Small intestine (tissue), 7 donors: ENCODE results near the gene PC. TPM values are rescaled to one million over a fixed set of nuclear protein-coding genes. Genes with fewer than 3 reads are reported as not detected.

Source experiments
- DNase-seq, 2 donors: peaks; one replicate each; pipeline versions ENCODE4 v3.0.0 to v3.0.0-alpha.2; 2013
- FAIRE-seq: peaks from 2 replicates; lab custom pipeline; 2012; peaks lifted over from hg19 to GRCh38; lab: Jason Lieb, UNC
- H3K27ac ChIP-seq, 3 donors: one replicate each; pipeline ENCODE4 v1.5.1; 2013; ENCODE audit warnings: low read length in 2 of 3, mild to moderate bottlenecking in 2 of 3, control low read depth in 1 of 3, inconsistent platforms in 1 of 3, low read depth in 1 of 3, moderate library complexity in 1 of 3
- H3K27me3 ChIP-seq, 3 donors: one replicate each; pipeline ENCODE4 v1.6.1; 2013; ENCODE audit warnings: low read length in 3 of 3, inconsistent platforms in 1 of 3; ENCODE audit not compliant: control insufficient read depth in 3 of 3, insufficient read depth in 3 of 3
- H3K36me3 ChIP-seq, 3 donors: one replicate each; pipeline ENCODE4 v1.6.1; 2013; ENCODE audit warnings: low read length in 3 of 3, inconsistent platforms in 1 of 3, low read depth in 1 of 3, mild to moderate bottlenecking in 1 of 3, moderate library complexity in 1 of 3; ENCODE audit not compliant: control insufficient read depth in 3 of 3, insufficient read depth in 2 of 3
- H3K4me1 ChIP-seq, 3 donors: one replicate each; pipeline ENCODE4 v1.6.1; 2013; ENCODE audit warnings: low read length in 2 of 3, inconsistent platforms in 1 of 3, low read depth in 1 of 3, mild to moderate bottlenecking in 1 of 3, moderate library complexity in 1 of 3; ENCODE audit not compliant: control insufficient read depth in 3 of 3, insufficient read depth in 2 of 3
- H3K4me3 ChIP-seq, 3 donors: one replicate each; pipeline ENCODE4 v1.5.1; 2013; ENCODE audit warnings: low read length in 3 of 3, control low read depth in 1 of 3, inconsistent platforms in 1 of 3, low read depth in 1 of 3, mild to moderate bottlenecking in 1 of 3, moderate library complexity in 1 of 3
- H3K9me3 ChIP-seq, 2 donors: one replicate each; pipeline ENCODE4 v1.6.1; 2013; ENCODE audit warnings: low read depth in 1 of 2, low read length in 1 of 2; ENCODE audit not compliant: control insufficient read depth in 2 of 2, insufficient read depth in 1 of 2
- WGBS, 3 donors: extraction: QIAGEN DNeasy Blood & Tissue Kit; methylation state at CpG; one replicate each; pipeline ENCODE4 v1.1.7; 2013; 5-methylcytosine and 5-hydroxymethylcytosine counted together
- polyA plus RNA-seq, 4 donors: library from polyadenylated mRNA; stranded (reverse) in 3 of 4; unstranded in 1 of 4; fragments of 200-250 nt in 3 of 4; fragments of 120-200 nt in 1 of 4; gene quantifications; one replicate each; pipeline versions ENCODE4 v1.2.1 to v1.2.3, GENCODE V29; 2013
- donor health status: healthy with polysubstance abuse.
- donor health status: control.
- donor health status: control.
- donor health status: Bipolar disorder and iron deficiency.
- donor health status: healthy.

The PC gene
- polyA plus RNA-seq, 4 donors: 19.9 to 89.5 (median 46.6) TPM

DNA sequence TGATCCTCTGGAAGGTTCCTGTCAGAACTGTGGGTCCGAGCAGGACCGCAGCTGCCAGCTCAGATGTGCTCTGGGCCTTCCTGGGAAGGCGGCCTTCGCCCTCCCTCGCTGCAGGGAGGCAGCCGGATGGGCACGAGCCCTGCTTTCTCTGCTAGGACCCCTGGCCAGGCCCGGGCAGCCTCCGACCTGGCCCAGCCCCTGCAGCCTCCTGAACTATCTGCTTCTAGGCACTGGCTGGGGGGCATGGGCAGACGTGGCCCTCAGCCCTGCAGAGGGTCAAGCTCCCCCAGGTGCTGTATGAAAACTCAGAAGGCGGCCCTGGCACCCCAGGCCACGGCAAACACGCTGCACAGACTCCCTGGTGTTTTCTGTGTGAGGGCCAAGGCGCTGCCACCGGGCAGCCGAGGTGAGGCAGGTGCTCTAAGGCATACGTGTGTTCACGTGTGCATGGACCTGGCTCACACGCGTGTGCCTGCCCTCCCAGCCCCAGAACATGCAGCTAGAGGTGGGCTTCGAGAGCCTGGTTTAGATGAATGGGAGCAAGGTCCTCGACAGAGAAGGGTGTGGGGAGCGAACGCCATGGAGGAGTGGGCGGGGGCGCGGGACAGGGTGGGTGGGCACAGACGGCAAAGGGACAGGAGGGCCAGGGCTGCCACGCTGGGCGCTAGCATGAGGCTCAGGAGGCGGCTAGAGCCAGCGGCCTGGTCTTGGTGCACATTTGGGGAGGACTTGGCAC, 97.0 kb downstream of the PC start:
- WGBS, 3 donors: 91 to 93% (median 91%) methylated on average over 31 to 32 of the region's 32 CpGs
- Histone ChIP-seq H3K27me3 (no peaks in the 10 kb centered on the region), H3K36me3 (peaks cover 0 to 62% (median 3%) of the 10 kb centered on the region in 3 donors), H3K4me1 (peaks cover 0 to 4% (median 0%) of the 10 kb centered on the region in 3 donors), H3K9me3 (no peaks in the 10 kb centered on the region), H3K27ac (no peak overlapping the region), H3K4me3 (no peak overlapping the region)
- FAIRE-seq (no peak), DNase-seq (no peak)

DNA sequence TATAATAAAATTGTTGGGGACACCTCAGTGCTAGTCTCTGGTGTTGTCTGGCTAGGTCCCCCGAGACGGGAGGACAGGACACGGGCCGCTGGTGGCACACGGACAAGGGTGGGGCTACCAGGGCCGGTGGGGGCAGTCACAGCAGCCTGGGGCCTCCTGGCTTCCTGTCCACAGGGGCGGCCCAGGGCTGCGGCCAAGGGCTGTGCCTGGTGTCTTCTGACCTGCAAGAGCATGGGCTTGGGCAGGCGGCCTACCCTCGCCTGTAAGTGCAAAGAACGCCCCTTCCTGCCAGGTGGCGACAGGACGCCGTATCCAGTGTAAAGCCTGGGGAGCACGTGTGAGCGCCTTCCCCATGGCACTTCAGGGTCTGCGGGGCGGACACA, 97.7 kb downstream of the PC start:
- Histone ChIP-seq H3K36me3 (peaks cover 0 to 59% (median 3%) of the 10 kb centered on the region in 3 donors), H3K4me1 (peaks cover 0 to 4% (median 4%) of the 10 kb centered on the region in 3 donors), H3K9me3 (no peaks in the 10 kb centered on the region), H3K4me3 (no peak overlapping the region), H3K27ac (no peak overlapping the region), H3K27me3 (no peaks in the 10 kb centered on the region)
- 78 to 85% (median 80%) methylated on average over 15 to 18 of the region's 18 CpGs for WGBS, 3 donors
- FAIRE-seq: no peak
- DNase-seq: no peak

DNA sequence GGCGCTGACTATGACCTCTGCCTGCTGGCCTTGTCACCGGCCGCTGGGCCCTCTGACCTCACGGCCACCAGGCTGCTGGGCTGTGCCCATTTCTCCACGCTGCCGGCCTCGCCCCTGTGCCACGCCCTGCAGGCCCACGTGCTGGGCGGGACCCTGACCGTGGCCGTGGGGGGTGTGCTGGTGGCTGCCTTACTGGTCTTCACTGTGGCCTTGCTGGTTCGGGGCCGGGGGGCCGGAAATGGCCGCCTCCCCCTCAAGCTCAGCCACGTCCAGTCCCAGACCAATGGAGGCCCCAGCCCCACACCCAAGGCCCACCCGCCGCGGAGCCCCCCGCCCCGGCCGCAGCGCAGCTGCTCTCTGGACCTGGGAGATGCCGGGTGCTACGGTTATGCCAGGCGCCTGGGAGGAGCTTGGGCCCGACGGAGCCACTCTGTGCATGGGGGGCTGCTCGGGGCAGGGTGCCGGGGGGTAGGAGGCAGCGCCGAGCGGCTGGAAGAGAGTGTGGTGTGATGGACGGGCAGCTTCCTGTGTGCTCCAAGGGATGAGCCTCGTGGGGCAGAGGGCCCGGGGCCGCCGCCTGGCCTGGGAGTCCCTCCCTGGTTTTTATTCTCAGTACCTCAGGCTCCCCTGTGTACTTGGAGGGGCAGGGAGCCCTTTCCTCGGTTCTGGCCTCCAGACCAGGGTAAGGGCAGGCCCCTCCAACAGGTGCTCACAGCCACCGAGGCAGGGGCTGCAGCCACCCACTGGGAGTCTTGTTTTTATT, 98.3 kb downstream of the PC start:
- H3K4me1 ChIP-seq: peaks cover 0 to 9% (median under 1%) of the 10 kb centered on the region in 3 donors
- WGBS, 3 donors: 70 to 86% (median 83%) methylated on average over 35 to 41 of the region's 41 CpGs
- no peaks in the 10 kb centered on the region for H3K27me3 ChIP-seq
- no peak for DNase-seq
- no peak for FAIRE-seq
- no peak overlapping the region for H3K27ac ChIP-seq
- no peaks in the 10 kb centered on the region for H3K9me3 ChIP-seq
- H3K36me3 ChIP-seq: peaks cover 0 to 57% (median 3%) of the 10 kb centered on the region in 3 donors
- H3K4me3 ChIP-seq: no peak overlapping the region

DNA sequence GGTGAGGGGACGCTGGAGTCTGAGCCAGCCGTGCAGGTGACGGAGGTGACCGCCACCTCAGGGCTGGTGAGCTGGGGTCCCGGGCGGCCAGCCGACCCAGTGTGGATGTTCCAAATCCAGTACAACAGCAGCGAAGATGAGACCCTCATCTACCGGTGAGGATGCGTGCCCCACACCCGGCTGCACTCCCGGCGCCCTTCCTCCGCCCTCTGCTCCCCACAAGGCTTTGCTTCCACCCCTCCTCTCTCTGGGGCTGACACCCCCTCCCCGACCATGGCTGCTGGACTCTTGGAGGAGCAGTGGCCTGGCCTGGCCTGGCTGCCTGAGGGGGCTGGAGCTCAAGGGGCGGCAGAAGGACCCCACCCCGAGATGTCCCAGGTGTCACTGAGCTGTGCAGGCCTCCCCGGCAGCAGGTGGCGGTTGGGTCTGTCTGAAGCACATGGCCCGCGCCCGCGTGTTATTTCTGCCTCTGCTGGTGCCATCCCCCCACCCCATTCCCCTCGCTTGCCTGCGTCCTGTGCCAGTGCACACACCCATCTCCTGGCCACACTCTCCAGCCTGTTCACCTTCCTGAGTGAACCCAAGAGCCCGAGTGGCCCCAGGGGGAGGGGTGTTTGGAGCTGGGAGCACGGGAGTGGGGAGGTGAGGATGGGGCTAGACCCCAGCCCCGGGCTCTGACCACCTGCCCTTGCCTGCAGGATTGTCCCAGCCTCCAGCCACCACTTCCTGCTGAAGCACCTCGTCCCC, 99.1 kb downstream of the PC start:
- FAIRE-seq: no peak
- peaks cover 0 to 9% (median 0%) of the 10 kb centered on the region in 3 donors for H3K4me1 ChIP-seq

DNA sequence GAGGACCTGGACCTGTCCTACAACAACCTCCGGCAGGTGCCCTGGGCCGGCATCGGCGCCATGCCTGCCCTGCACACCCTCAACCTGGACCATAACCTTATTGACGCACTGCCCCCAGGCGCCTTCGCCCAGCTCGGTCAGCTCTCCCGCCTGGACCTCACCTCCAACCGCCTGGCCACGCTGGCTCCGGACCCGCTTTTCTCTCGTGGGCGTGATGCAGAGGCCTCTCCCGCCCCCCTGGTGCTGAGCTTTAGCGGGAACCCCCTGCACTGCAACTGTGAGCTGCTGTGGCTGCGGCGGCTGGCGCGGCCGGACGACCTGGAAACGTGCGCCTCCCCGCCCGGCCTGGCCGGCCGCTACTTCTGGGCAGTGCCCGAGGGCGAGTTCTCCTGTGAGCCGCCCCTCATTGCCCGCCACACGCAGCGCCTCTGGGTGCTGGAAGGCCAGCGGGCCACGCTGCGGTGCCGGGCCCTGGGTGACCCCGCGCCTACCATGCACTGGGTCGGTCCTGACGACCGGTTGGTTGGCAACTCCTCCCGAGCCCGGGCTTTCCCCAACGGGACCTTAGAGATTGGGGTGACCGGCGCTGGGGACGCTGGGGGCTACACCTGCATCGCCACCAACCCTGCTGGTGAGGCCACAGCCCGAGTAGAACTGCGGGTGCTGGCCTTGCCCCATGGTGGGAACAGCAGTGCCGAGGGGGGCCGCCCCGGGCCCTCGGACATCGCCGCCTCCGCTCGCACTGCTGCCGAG, 99.8 kb downstream of the PC start:
- FAIRE-seq (no peak), DNase-seq (no peak)
- Histone ChIP-seq H3K4me3 (no peak overlapping the region), H3K36me3 (peaks cover 0 to 50% (median 2%) of the 10 kb centered on the region in 3 donors), H3K27ac (no peak overlapping the region), H3K9me3 (no peaks in the 10 kb centered on the region), H3K4me1 (peaks cover 0 to 9% (median 0%) of the 10 kb centered on the region in 3 donors), H3K27me3 (no peaks in the 10 kb centered on the region)
- WGBS, 3 donors: 88 to 95% (median 88%) methylated on average over 57 to 62 of the region's 62 CpGs

More for the DNA sequence above, 99.1 kb downstream of the PC start:
- 75 to 87% (median 79%) methylated on average over 26 to 29 of the region's 29 CpGs for WGBS, 3 donors
- H3K36me3 ChIP-seq: peaks cover 0 to 56% (median 3%) of the 10 kb centered on the region in 3 donors
- H3K9me3 ChIP-seq: no peaks in the 10 kb centered on the region
- H3K27ac ChIP-seq: no peak overlapping the region
- no peak for DNase-seq
- H3K4me3 ChIP-seq: no peak overlapping the region
- no peaks in the 10 kb centered on the region for H3K27me3 ChIP-seq

DNA sequence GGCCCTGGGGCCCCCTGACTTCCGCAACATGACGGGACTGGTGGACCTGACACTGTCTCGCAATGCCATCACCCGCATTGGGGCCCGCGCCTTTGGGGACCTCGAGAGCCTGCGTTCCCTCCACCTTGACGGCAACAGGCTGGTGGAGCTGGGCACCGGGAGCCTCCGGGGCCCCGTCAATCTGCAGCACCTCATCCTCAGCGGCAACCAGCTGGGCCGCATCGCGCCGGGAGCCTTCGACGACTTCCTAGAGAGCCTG, 100.3 kb downstream of the PC start:
- no peaks in the 10 kb centered on the region for H3K27me3 ChIP-seq
- peak overlapping the region in 1 of 3 donors; percentile 35 for H3K4me3 ChIP-seq
- DNase-seq (no peak), FAIRE-seq (no peak)
- H3K36me3 ChIP-seq: peaks cover 0 to 48% (median 0%) of the 10 kb centered on the region in 3 donors
- H3K4me1 ChIP-seq: peaks cover 0 to 9% (median 0%) of the 10 kb centered on the region in 3 donors
- H3K27ac ChIP-seq: no peak overlapping the region
- H3K9me3 ChIP-seq: no peaks in the 10 kb centered on the region
- 88 to 96% (median 88%) methylated on average over 19 of the region's 19 CpGs for WGBS, 3 donors

DNA sequence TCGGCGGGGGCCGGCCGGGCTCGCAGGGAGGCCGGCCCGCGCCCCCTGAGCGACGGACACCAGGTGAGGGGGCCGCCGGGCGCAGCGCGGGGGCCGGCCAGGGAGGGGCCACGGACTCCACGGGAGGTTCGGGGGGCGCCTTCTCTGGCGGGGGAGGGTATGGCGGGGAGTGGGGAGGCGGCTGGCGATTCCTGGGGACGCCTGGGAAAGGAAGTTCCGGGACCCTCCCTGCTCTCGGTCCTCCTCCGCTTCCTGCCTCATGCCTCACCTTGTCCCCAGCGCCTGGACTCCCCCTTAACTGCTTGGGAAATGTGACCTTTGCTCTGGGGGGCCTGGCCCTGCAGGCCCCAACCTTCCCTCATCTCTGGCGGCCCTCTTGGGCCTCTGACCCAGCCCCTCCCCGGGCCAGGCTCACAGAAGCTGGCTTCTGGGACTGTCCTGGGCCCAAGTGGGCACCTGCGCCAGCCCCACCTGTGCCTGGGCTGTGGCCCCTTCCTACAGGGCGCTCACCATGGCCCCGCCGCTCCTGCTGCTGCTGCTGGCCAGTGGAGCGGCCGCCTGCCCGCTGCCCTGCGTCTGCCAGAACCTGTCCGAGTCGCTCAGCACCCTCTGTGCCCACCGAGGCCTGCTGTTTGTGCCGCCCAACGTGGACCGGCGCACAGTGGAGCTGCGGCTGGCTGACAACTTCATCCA, 100.8 kb downstream of the PC start:
- Histone ChIP-seq H3K9me3 (no peaks in the 10 kb centered on the region), H3K36me3 (peaks cover 0 to 46% (median 0%) of the 10 kb centered on the region in 3 donors), H3K27ac (peak overlapping the region in 1 of 3 donors; percentile 18), H3K4me1 (peaks cover 0 to 9% (median 0%) of the 10 kb centered on the region in 3 donors), H3K4me3 (peak overlapping the region; percentile 35 to 59 (median 58)), H3K27me3 (no peaks in the 10 kb centered on the region)
- FAIRE-seq (no peak), DNase-seq (peak in 1 of 2 donors; percentile 71)
- 42 to 52% (median 43%) methylated on average over 36 to 47 of the region's 47 CpGs for WGBS, 3 donors
